HG03095 (cell line): ENCODE data around the gene KANSL1L.

ENCODE experiments used
- ATAC-seq: cut with Tn5 transposase; IDR thresholded peaks from one replicate; pipeline ENCODE4 v1.9.1; 2021; ENCODE audit warnings: moderate library complexity; ENCODE audit not compliant: unreplicated experiment

The KANSL1L gene

DNA sequence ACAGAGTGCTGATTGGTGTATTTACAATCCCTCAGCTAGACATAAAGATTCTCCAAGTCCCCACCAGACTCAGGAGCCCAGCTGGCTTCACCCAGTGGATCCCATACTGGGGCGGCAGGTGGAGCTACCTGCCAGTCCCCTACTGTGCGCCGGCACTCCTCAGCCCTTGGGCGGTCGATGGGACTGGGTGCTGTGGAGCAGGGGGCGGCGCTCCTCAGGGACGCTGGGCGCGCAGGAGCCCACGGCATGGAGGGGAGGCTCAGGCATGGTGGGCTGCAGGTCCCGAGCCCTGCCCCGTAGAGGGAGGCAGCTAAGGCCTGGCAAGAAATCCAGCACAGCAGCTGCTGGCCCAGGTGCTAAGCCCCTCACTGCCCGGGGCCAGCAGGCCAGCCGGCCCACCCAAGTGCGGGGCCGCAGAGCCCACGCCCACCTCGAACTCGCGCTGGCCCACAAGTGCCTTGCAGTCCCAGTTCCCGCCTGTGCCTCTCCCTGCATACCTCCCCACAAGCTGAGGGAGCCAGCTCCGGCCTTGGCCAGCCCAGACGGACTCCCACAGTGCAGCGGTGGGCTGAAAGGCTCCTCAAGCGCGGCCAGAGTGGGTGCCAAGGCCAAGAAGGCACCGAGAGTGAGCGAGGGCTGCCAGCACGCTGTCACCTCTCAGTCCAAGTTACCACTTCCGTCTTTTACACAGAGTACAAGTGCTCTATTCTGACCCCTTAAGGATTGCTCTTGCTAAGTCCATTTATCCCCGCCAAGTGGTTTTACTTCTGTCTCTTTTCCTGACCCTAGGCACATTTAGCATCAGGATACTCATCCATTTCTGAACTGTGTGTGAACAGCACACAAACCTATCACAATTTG, 170.5 kb downstream of the KANSL1L start:
- ATAC-seq: no peak

DNA sequence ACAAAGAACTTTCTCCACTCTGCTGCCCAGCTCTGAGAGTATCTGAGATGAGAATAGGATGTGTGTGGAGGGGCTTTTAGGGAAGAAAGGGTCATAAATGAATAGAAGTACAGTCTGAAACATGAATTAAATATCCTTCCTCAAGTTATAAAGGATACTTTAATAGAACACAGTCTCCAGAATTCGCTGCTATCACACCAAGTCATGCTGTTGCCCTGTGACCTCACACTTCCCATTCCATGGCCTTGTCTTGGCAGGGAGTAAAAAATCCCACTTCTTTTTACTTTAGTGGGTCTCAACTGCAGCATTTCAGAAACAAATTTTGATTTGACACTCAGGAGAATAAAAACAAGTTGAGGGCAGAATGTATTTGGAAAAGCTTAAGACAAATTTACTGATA, 172.6 kb downstream of the KANSL1L start:
- no peak for ATAC-seq

DNA sequence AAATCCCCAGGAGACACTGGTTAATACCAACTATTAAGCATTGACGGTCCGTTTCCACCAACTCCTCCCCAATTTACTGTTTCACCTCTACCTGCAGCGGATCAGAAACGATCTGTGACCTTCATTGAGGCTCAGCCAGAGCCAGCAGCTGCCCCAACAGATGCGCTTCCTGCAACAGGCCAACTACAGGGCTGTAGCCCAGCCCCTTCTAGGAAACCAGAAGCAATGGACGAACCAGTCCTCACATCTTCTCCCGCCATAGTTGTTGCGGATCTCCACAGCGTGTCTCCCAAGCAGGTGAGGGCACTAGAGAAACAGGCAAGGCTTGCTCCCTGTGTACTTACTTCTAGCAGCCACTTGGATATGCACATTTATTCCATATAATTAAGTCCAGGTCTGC, 177.2 kb downstream of the KANSL1L start:
- no peak for ATAC-seq

DNA sequence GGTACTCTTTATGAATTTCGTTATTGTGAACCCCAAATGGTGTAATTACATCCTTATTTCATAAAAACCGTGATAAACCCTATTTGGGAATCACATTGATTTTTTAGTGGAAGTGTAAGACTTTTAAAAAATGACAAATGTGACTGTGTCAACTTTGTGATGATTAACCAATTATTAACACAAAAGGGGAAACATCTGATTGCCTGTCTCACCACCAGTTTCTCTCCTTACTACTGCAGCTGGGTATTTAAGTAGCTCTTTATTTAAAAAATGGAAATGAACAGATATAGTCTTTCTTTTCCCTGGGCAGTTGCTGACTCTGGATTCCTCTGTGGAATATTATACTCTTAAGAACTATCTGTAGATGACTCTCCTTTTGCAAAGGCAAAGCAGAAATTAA, 180.4 kb downstream of the KANSL1L start:
- no peak for ATAC-seq

DNA sequence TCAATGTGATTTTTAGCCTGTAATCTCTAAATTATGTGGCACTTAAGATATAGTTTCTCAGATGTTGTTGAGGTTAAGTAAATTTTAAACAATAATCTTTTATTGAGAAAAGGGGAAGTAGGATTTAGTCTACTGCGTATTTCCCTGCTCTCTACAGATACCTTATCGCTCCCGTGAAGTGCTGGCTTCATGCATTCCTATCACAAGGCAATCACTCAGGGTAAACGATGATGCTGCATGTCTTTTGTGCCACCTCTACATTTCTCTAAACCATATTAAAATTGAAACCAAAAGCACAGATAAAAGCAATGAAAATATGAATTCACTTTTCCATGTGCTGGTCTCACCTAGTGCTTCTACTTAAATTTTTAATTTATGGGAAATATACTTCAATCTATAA, 183.2 kb downstream of the KANSL1L start:
- no peak for ATAC-seq

DNA sequence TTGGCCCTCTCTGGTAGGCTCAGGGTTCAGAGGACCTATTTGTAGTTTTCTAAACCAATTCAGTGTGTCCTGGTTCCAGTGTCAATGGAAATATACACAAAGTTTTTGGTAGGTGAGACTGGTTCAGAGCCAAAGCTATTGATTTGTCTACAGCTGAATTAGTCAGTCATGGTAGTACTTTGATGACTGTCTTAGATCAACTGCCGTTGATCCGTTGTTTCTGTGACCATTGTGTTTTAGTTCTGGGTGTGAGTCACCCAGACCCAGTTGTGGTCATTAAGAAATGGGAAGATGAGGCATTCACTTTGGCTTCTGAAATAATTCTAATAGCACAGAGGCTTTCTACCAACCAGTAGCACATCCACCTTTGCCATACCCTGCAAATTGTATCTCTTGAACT, 184.8 kb downstream of the KANSL1L start:
- no peak for ATAC-seq

DNA sequence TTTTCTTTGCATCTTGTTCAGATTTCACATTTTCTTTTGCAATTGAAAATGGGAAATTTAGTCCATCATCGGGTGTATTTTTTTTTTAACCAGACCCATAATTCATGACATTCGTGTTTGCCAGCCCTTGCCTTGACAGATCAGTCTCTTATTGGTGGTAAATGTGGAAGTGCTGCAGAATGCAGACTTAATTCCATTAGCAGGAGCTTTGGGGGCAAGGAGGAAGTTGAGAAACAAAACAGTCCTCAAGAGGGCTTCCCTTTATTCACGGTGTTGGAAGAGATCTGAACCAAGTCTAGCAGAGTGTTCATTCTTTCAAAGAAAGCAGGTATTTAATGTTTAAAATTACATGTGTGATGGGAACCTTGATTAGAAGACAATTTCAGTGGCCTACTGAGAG, 185.3 kb downstream of the KANSL1L start:
- no peak for ATAC-seq

DNA sequence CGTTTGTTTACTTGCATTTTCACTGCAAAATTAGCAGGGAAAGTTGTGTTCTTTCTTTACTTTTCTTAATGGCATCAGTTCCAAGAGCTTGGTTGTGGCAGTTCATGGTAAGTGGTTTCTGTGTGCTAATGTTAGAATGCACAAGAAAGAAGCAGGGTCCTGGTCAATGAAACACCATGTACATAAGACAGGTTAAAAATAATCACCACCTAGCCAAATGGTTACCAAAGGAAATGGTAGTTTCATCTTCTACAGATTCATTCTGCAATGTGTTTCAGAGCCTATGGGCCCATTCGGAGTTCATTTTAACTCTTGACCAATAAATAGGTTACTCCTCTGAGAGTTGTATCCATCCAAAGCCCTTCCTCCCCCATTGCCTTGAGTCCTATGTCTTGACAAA, 186.9 kb downstream of the KANSL1L start:
- no peak for ATAC-seq

DNA sequence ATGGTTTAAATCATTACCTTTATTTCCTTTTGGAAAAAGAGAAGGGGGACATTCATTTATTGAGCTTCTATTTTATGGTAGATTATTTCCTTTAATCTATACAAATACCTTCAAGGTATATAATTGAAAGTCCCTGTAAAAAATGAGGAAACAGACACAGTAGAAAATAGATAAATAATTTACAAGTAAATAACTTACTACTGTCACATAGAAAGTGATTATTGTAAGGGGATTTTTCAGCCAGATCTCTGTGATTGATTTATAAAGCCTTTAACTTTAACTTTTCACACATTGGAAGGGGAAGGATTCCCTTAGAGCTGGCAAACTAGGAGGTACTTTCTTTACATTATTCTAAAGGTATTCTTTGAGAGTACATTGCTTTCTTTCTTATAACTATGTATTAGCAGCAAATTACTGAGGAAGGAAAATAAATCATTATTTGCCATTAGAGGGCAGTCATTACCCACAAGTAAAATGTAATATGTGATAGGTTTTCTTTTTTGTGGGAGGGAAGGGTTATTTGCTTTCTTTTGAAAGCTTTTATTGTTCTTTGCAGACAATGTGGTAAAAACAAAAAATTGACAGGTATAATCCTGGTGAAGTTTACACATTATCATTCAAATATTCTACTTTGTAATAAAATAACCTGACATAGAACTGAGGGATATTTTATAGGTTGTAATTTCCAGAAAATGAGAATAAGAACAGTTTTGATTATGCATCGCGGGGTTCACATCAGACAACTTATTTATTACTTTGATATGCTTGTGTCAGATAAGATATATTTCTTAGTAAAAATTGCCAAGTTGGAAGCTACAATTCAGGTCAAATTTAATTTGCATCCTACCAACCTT, 193.6 kb downstream of the KANSL1L start:
- peak; percentile 40 for ATAC-seq

DNA sequence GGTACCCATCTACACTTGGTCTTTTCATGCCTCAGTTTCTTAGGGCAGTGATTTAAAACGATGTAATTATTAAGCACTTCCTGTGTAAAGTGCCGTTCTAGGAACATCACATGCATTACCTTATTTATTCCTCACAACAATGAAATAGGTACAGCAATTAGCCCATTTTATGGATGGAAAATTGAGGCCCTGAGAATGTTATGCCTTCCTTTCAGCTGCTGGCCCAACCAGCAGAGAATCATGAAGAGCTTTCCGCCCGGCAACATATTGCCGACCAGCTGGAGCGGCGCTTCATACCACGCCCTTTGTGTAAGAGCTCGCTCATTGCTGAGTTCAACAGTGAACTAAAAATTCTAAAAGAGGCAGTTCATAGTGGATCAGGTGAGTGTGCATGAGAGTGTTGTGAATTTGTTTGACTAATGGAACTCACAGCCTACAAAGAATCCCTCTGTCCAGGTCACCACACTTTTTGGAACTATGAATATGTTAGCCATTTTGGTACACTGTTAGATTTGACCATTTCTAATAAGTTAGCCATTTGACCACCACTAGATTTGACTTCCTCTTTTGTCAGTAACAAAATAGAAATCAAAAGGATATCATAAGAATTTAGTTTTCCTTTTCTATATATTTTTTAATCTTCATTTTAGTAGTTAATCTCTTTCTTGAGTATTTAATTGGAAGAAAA, 194.4 kb downstream of the KANSL1L start:
- ATAC-seq: peak; percentile 70

DNA sequence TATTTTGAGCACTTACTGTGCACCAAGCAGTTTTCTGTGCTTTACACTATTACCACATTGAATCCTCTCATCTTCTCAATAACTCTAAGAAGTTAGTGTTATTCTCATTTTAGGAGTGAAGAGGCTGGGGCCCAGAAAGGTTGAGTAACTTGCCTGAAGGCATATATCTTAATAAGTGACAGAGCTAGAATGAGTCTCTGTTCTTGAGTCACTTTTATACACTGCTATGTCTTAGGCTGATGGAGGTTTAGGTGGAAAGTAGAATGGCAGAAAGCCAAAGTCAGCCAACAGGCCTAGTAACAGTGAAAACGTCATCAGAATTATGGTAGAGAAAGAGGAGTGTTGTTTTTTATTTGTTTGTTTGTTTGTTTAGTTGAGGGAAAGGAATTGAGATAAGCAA, 196.6 kb downstream of the KANSL1L start:
- ATAC-seq: no peak

DNA sequence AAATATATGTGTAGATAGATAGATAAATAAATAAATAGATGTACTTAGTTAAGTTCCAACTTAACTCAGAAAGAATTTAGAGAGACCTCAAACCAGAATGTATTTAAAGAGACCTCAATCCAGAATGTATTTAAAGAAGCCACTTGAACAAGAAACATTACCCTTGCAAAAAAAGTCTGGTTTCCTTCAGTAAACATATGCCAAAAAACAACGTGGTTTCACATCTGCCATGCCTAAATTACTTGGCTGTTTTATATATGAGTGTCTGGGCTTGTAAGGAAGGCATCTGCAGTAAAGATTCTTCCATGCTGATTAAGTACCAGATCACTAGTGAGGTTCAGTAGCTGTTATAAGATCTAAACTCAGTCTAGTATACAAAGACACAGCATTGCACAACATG, 197.9 kb downstream of the KANSL1L start:
- ATAC-seq: no peak
